Measurements from ENCODE around the gene NOL9. TPM values are rescaled to one million over a fixed set of nuclear protein-coding genes. Genes with fewer than 3 reads are reported as not detected.

NOL9 gene
- total RNA-seq, 1 donor from 2014 or later = 49.5 TPM

DNA sequence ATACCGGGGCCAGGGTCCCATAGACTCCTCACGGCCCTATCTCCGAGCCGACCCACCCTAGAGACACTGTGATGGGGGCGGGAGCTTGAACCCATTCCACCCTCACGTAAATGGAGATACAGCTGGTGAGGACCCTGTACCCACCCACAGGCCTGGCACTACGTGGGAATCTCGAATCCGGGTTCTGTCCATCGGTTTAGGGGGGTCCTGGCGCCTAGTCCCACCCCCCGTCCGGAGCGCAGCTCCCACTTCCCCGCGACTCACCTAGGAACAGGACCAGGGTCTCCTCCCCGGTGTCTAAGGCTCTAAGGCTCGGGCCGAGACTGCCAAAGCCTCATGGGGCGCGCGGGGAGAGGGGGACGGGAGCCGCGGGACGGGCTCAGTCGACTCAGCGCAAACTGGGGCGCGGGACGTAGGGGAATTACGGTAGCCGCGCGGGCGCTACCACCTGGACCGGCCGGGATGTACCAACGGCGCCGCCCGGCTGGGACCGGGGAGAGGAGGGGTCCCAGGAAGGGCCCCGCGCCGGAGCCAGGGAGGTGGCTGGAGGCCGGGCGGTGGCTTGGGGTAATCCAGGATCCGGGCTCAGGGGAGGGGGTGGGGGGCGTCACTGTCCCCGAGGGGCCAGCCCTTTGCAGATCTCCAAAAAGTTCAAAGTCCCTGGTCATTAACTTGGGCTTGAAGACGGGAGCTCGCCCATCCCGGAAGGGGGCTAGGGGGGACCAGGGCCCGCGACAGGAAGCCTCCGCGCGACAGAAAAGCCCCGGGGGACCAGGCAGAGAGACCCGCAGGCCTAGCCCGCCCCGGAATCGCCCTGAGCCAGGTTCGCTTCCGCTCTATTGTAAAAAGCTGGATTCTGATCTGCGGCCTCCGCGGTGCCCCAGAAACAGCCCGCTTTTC lies 63.9 kb downstream of the NOL9 start:
- peaks cover 3% of the 10 kb centered on the region for H3K27me3 Mint-ChIP-seq
- H3K27ac Mint-ChIP-seq = peak overlapping the region; percentile 87
- peak; percentile 50 for TF ChIP-seq CTCF (IDR thresholded peaks at IDR 0.05; ENCODE audit: unreplicated experiment)
- peak overlapping the region; percentile 82 for H3K4me3 Mint-ChIP-seq (ENCODE audit: low read depth)
- no peaks in the 10 kb centered on the region for H3K36me3 Mint-ChIP-seq (ENCODE audit: insufficient read depth)
- peaks cover 14% of the 10 kb centered on the region for H3K4me1 Mint-ChIP-seq (ENCODE audit: low read depth)
- DNase-seq (ENCODE audit: low spot score, unreplicated experiment) = peak; percentile 74
- H3K9me3 Mint-ChIP-seq (ENCODE audit: low read depth) = no peaks in the 10 kb centered on the region

- peaks cover 3% of the 10 kb centered on the region for H3K27me3 Mint-ChIP-seq
- DNase-seq (ENCODE audit: low spot score, unreplicated experiment) = peak; percentile 76
- H3K4me3 Mint-ChIP-seq (ENCODE audit: low read depth) = peak overlapping the region; percentile 82
- no peaks in the 10 kb centered on the region for H3K36me3 Mint-ChIP-seq (ENCODE audit: insufficient read depth)
- no peaks in the 10 kb centered on the region for H3K9me3 Mint-ChIP-seq (ENCODE audit: low read depth)
- H3K27ac Mint-ChIP-seq = no peak overlapping the region
- TF ChIP-seq CTCF (IDR thresholded peaks at IDR 0.05; ENCODE audit: unreplicated experiment) = peak; percentile 99
- peaks cover 14% of the 10 kb centered on the region for H3K4me1 Mint-ChIP-seq (ENCODE audit: low read depth)
Observed at GRCh38 chr1:6489799-6490180, 64.5 kb downstream of the NOL9 start.

GRCh38 chr1:6489383-6489765 lies 64.9 kb downstream of the NOL9 start:
- DNase-seq (ENCODE audit: low spot score, unreplicated experiment) = no peak
- Mint-ChIP-seq H3K4me1 (ENCODE audit: low read depth) (peaks cover 18% of the 10 kb centered on the region), H3K4me3 (ENCODE audit: low read depth) (peak overlapping the region; percentile 82), H3K27ac (no peak overlapping the region), H3K9me3 (ENCODE audit: low read depth) (no peaks in the 10 kb centered on the region), H3K36me3 (ENCODE audit: insufficient read depth) (no peaks in the 10 kb centered on the region), H3K27me3 (no peaks in the 10 kb centered on the region)
- no peak for TF ChIP-seq CTCF (IDR thresholded peaks at IDR 0.05; ENCODE audit: unreplicated experiment)

- DNase-seq (ENCODE audit: low spot score, unreplicated experiment) = no peak
- Mint-ChIP-seq H3K27me3 (no peaks in the 10 kb centered on the region), H3K4me3 (ENCODE audit: low read depth) (no peak overlapping the region), H3K36me3 (ENCODE audit: insufficient read depth) (no peaks in the 10 kb centered on the region), H3K4me1 (ENCODE audit: low read depth) (peaks cover 22% of the 10 kb centered on the region), H3K27ac (no peak overlapping the region), H3K9me3 (ENCODE audit: low read depth) (no peaks in the 10 kb centered on the region)
- TF ChIP-seq CTCF (IDR thresholded peaks at IDR 0.05; ENCODE audit: unreplicated experiment) = no peak
Observed at GRCh38 chr1:6488602-6489382, 65.5 kb downstream of the NOL9 start.

DNA sequence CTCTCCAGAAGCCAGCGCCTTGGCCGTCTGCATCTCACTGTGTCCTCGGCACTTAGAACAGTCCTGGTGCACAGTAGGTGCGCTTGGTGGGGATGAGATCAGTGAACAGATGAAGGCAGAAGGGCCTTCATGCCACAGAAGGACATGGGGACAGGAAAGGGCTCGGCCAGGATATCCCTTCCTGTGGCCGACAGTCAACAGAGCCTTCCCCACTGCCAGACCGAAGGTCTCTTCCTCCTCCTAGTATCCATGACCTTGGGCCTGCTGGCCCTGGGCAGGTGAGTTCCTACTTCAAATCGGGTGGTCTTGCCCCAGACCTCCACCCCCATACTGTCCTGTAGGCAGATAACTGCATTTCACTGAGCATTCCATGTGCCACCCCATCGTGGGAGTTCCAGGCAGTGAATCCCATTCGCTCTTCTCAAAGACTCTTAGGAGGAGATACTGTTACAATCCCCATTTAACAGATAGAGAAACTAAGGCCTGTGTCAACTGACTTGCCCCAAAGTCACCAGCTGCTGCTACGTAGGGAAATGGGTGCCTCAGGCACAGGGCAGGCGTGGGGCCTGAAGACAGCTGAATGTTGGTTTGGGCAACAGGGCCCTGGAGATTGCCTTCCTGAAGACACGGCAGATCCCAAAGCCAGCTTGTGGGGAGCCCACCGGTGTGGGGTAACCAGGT lies 66.4 kb downstream of the NOL9 start:
- H3K4me1 Mint-ChIP-seq (ENCODE audit: low read depth) = peaks cover 22% of the 10 kb centered on the region
- H3K9me3 Mint-ChIP-seq (ENCODE audit: low read depth) = no peaks in the 10 kb centered on the region
- no peak for DNase-seq (ENCODE audit: low spot score, unreplicated experiment)
- TF ChIP-seq CTCF (IDR thresholded peaks at IDR 0.05; ENCODE audit: unreplicated experiment) = no peak
- no peak overlapping the region for H3K27ac Mint-ChIP-seq
- H3K27me3 Mint-ChIP-seq = no peaks in the 10 kb centered on the region
- H3K4me3 Mint-ChIP-seq (ENCODE audit: low read depth) = no peak overlapping the region
- no peaks in the 10 kb centered on the region for H3K36me3 Mint-ChIP-seq (ENCODE audit: insufficient read depth)
